ENCODE results near the gene ZNF503.

The ZNF503 gene

GRCh38 chr10:75400771-75401568, 594 bp downstream of the ZNF503 start:
- peak overlapping the region; percentile 77 for H3K27ac ChIP-seq
- TF ChIP-seq ZFX (IDR thresholded peaks at IDR 0.05) = no peak
- TF ChIP-seq CTCF (conservative IDR thresholded peaks at IDR 0.05) = no peak; the same call in none of the 2 replicates

GRCh38 chr10:75400163-75400770, 1.3 kb downstream of the ZNF503 start:
- TF ChIP-seq ZFX (IDR thresholded peaks at IDR 0.05) = no peak
- TF ChIP-seq CTCF (conservative IDR thresholded peaks at IDR 0.05) = peak; percentile 53
- H3K27ac ChIP-seq = peak overlapping the region; percentile 77

- no peak overlapping the region for H3K27ac ChIP-seq
- TF ChIP-seq ZFX (IDR thresholded peaks at IDR 0.05) = no peak
- TF ChIP-seq CTCF (conservative IDR thresholded peaks at IDR 0.05) = peak; percentile 83
Observed at GRCh38 chr10:75399461-75400162, 2.0 kb downstream of the ZNF503 start.

GRCh38 chr10:75398692-75399460, 2.7 kb downstream of the ZNF503 start:
- no peak overlapping the region for H3K27ac ChIP-seq
- TF ChIP-seq CTCF (conservative IDR thresholded peaks at IDR 0.05) (no peak), ZFX (IDR thresholded peaks at IDR 0.05) (no peak)

- H3K27ac ChIP-seq = no peak overlapping the region
Observed at GRCh38 chr10:75398200-75398691, 3.3 kb downstream of the ZNF503 start.

More at GRCh38 chr10:75398200-75398691, 3.3 kb downstream of the ZNF503 start:
- no peak for TF ChIP-seq CTCF (conservative IDR thresholded peaks at IDR 0.05)
- no peak for TF ChIP-seq ZFX (IDR thresholded peaks at IDR 0.05)

Measured in C4-2B (cell line).